Stimulated activated CD8-positive, alpha-beta memory T cell treated with anti-CD3 and anti-CD28 coated beads, Interleukin-4, amount 100 ng/mL, for 4 hours (primary cell): ENCODE data around the gene TNN.
"Not testable (repeated sequence)": the region's sequence is repeated elsewhere in the genome, so short reads cannot be mapped to it uniquely, and the experiment has no call there.

Experiments used
- DNase-seq, 2 donors: peaks; one replicate each; pipeline ENCODE4 v3.0.0-alpha.2; 2020; ENCODE audit warnings: low read depth in 2 of 2, low spot score in 1 of 2

Gene TNN

DNA sequence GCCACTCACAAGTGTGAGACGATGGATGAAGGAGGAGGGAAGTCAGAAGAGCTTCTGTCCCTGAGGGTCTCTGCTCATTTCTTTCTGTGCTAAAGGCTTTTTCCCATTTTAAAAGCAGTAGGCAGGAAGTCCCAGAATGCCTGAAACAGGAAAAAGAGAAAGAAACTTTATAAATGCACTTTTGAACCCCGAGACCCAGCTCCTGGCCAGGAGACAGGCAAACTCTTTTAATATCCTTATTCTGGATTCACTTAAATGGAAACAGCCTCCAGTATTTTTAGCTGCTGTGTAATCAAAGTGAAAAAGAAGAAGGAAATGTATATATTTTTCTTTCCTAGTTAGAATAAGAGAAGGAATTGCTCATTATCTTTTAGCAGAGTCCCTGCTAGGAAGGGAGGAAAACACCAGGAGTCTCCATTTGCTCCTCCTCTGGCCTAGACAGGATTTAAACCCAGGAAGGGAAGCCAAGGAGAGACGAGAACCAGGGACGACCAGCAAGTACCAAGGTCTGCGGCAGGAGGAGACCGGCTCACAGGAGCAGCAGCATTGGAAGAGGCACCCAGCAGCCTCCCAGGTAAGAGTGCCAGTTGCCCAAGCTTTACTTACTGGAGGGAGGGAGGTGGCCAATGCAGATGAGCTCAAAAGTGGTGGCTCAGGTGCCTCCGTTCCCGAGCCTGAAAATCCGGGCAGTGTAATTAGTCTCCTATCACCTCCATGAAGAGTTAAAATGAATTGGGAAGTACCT is at the start of gene TNN:
Gene TNN (plus strand): TSS at position 472 of the 745 bp plus-strand sequence. CDS start 9,586 bp downstream, outside the sequence.
- DNase-seq = no peak

- no peak for DNase-seq
These were observed 48.1 kb upstream of the TNN start for GRCh38 chr1:175019524-175019923.

GRCh38 chr1:175023043-175023921 is 44.4 kb upstream of the TNN start, which contains the start of gene MRPS14:
Gene MRPS14 (minus strand): TSS chr1:175023425. CDS start chr1:175023408, 17 bp downstream.
- peak; percentile 95 to 96 for DNase-seq

DNA sequence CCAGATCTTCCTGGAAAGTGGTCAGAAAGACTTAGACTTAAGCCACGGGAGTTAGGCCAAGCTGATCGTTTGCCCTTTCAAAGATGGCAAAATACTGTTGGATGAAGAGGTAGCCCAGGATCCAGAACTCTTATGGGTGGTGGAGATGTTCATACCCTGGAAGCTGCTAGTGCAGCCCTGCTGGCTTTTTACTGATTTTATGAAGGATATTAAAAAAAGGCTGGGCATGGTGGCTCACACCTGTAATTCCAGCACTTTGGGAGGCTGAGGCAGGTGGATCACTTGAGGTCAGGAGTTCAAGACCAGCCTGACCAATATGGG is 43.8 kb upstream of the TNN start:
- not testable (repeated sequence) for DNase-seq

DNA sequence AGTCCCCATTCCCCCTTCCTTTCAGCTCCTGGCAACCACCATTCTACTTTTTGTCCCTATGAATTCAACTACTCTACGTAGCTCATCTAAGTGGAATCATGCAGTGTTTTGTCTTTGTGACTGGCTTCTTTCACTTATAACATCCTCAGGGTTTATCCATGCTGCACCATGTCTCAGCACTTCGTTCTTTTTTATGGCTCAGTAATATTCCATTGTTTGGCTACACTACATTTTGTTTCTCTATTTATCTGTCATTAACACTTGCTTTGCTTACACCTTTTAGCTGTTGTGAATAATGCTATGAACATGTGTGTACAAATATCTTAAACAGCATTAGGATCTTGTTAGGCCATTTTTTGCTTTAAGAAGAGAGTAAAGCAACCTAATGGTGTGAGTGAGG is 42.9 kb upstream of the TNN start:
- no peak for DNase-seq

DNA sequence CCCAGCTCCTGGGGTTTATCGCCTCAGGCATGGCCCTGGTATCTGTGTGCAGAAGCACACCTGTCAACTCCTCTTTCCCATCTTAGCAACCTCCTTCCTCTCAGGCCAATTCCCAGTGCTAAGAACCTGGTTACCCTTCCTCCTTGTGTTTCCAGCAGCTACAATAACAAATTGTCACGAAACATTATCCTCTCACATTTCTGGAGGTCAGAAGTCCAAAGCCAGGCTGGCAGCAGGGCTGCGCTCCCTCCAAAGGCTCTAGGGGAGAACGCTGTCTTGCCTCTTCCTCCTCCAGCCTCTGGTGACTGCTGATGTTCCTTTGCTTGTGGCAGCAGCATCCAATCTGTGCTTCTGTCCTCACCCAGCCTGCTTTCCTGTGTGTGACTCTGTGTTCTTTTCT is 33.7 kb upstream of the TNN start:
- DNase-seq = no peak

GRCh38 chr1:175034775-175035174 is 32.9 kb upstream of the TNN start:
- no peak for DNase-seq

GRCh38 chr1:175035865-175036264 is 31.8 kb upstream of the TNN start:
- DNase-seq = no peak

GRCh38 chr1:175036476-175036875 is 31.2 kb upstream of the TNN start:
- no peak for DNase-seq

DNA sequence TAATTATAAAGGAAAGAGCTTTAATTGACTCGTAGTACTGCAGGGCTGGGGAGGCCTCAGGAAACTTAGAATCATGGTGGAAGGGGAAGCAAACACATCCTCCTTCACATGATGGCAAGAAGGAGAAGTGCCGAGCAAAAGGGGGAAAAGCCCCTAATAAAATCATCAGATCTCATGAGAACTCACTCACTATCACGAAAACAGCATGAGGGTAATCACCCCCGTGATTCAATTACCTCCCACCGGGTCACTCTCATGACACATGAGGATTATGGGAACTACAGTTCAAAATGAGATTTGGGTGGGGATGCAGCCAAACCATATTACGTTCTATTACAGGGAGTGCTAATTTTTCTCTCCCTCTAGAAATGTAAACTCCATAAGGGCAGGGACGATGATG is 30.2 kb upstream of the TNN start:
- DNase-seq = no peak

- DNase-seq = no peak
These were observed 27.2 kb upstream of the TNN start for GRCh38 chr1:175040324-175040879.

DNA sequence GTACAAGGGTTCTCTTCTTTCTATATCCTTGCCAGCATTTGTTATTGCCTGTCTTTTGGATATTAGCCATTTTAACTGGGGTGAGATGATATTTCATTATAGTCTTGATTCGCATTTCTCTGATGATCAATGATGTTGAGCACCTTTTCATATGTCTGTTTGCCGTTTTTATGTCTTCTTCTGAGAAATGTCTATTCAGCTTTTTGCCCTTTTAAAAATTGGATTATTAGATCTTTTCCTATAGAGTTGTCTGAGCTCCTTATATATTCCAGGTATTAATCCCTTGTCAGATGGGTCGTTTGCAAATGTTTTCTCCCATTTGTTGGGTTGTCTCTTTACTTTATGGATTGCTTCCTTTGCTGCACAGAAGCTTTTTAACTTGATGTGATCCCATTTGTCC is 25.0 kb upstream of the TNN start:
- DNase-seq = no peak

GRCh38 chr1:175043824-175044223 is 23.8 kb upstream of the TNN start:
- no peak for DNase-seq

GRCh38 chr1:175044591-175044990 is 23.0 kb upstream of the TNN start:
- DNase-seq = not testable (repeated sequence)

DNA sequence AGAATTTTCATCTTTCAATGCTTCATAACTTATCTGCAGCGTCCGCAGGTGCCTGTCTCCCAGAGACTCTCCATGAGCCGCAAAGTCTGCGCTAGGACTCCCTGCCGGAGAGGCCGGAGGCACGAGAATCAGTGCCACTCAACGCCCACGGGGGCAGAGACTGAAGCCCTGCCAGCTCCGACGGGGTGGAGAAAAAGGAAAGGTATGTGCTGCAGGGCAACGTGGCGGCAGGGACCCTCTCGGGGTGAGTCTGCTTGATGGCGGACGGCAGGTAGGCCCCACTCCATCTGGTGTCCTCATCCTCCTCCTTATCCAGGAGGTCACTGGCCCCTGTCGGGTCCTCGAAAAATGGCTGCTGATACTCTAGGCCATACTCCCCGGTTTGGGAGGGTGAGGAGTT is 22.5 kb upstream of the TNN start:
- no peak for DNase-seq

DNA sequence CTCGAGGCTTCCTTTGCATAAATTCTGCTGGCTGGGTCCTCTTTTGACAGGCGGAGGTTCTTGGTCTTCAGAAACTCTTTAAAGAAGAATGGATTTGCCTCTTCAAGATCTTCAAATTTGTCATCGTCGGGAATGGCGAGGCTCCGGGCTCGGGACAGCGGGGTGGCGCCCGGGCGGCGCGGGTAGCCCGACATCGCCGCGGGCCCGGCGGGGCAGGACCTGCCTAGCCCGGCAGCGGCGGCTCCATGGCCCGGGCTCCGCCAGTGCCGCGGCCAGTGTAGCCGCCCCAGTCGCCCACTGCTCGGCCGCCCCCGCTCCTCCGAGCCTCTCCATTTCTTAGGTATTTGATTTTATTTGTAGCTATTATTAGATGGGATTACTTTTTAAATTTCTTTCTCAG is 22.1 kb upstream of the TNN start:
- no peak for DNase-seq

DNA sequence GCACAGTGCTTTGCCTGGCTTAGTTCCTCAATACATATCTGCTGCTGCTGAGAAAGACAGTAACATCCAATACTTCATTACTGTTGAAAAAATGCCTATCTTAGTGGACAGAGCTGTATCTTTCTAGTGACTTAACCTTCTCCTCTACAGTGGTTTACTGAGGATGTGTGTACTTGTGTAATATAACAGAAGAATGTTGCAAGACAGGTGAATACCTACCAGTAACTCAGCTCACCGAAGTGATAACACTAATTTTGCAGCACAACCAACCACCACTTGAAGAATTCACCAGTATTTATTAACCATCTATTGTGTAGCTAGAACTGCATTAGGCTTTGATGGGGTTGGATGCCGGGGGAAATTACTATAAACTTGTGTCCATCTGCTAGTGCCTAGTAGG is 16.6 kb upstream of the TNN start:
- DNase-seq = no peak

GRCh38 chr1:175054736-175055135 is 12.9 kb upstream of the TNN start:
- no peak for DNase-seq

DNA sequence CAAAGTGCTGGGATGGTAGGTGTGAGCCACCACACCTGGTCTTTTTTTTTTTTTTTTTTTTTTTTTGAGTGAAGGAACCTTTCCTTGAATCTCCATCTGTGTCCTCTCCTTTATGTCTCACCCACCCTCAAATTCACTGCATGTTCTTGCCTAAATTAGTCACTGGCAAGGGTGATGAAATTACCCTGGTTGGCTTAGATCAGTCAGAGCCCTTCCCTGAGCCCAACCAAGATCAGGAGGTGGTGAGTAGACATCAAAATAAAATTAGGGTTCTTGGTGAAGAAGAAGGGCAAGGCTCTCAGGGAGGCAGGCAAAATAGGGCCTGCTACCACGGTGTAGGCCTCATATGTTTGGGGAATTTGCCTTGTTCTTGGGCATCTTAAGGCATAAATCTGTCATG is 5.3 kb upstream of the TNN start:
- no peak for DNase-seq

- DNase-seq = no peak
These were observed 4.8 kb upstream of the TNN start for GRCh38 chr1:175062858-175063257.

- DNase-seq = no peak
These were observed 3.2 kb downstream of the TNN start for GRCh38 chr1:175070818-175071217.

- no peak for DNase-seq
These were observed 3.8 kb downstream of the TNN start for GRCh38 chr1:175071276-175071943.
